Measurements from ENCODE around the gene AGPAT1. TPM values are rescaled to one million over a fixed set of nuclear protein-coding genes. Genes with fewer than 3 reads are reported as not detected.

The AGPAT1 gene
- polyA plus RNA-seq, 3 donors: 9.9 to 34.4 (median 11.3) TPM

- Histone ChIP-seq H3K27ac (ENCODE audit: low read depth in 1 of 2, low read length in 2 of 2) (peak overlapping the region; percentile 21 to 98), H2AFZ (ENCODE audit: insufficient read depth, low read depth, low read length, poor library complexity, severe bottlenecking) (peak overlapping the region; percentile 82), H3K36me3 (replicated peaks in 1 of 2; ENCODE audit: control insufficient read depth in 1 of 2, insufficient read depth in 2 of 2, low read length in 2 of 2) (peaks cover 19 to 25% of the 10 kb centered on the region in 2 donors), H3K9me3 (replicated peaks in 1 of 2; ENCODE audit: control insufficient read depth in 1 of 2, insufficient read depth in 1 of 2, low read length in 2 of 2) (no peaks in the 10 kb centered on the region), H3K4me1 (ENCODE audit: control insufficient read depth in 1 of 2, insufficient read depth in 2 of 2, low read length in 2 of 2) (peaks cover 30 to 36% of the 10 kb centered on the region in 2 donors), H3K4me2 (replicated peaks; ENCODE audit: extremely low read depth, low read length, poor library complexity, severe bottlenecking) (peak overlapping the region; percentile 88), H4K20me1 (ENCODE audit: insufficient read depth, low read length) (no peaks in the 10 kb centered on the region), H3K4me3 (replicated peaks in 1 of 3; ENCODE audit: low read depth in 2 of 3, low read length in 3 of 3) (peak overlapping the region; percentile 56 to 100 (median 71)), H3K27me3 (ENCODE audit: control insufficient read depth in 2 of 2, insufficient read depth in 2 of 2, low read length in 2 of 2) (no peaks in the 10 kb centered on the region), H3K79me2 (ENCODE audit: insufficient read depth, low read length) (peaks cover 37% of the 10 kb centered on the region), H3K9ac (ENCODE audit: insufficient read depth, low read length, poor library complexity, severe bottlenecking) (peak overlapping the region; percentile 61)
- TF ChIP-seq CTCF (IDR thresholded peaks at IDR 0.05): no peak
- 46% methylated on average over 16 of the region's 22 CpGs for WGBS (ENCODE audit: insufficient coverage)
- Mint-ChIP-seq H3K4me3 (peak overlapping the region; percentile 88 to 90), H3K27me3 (ENCODE audit: low read depth in 3 of 3) (peaks cover 3 to 5% (median 4%) of the 10 kb centered on the region in 3 donors), H3K27ac (peak overlapping the region; percentile 90 to 98 (median 95)), H3K36me3 (peaks cover 16 to 22% of the 10 kb centered on the region in 2 donors), H3K9me3 (peaks cover 0 to 2% (median 0%) of the 10 kb centered on the region in 7 donors), H3K4me1 (peaks cover 28% of the 10 kb centered on the region)
- intact Hi-C loops (cut with micrococcal nuclease): loop anchor here (1.0 to 5.0 kb wide), 3 partner anchors 49 to 65 kb away; partner anchors contain the start of genes GPSM3 (in 1 of the 2), PBX2 (in 1 of the 2) and RNF5 (in 1 of the 2)
- DNase-seq: no peak
Observed at GRCh38 chr6:32129297-32130088, 46.4 kb downstream of the AGPAT1 start.

- intact Hi-C loops (cut with micrococcal nuclease): no loop called here
- H3K27ac ChIP-seq (ENCODE audit: low read depth in 1 of 2, low read length in 2 of 2): peak overlapping the region; percentile 20 to 98
- peak overlapping the region; percentile 88 for H3K4me2 ChIP-seq (replicated peaks; ENCODE audit: extremely low read depth, low read length, poor library complexity, severe bottlenecking)
- H3K4me3 ChIP-seq (replicated peaks in 1 of 3; ENCODE audit: low read depth in 2 of 3, low read length in 3 of 3): peak overlapping the region in 1 of 3 experiments; percentile 100
- 88% methylated on average over 13 of the region's 13 CpGs for WGBS (ENCODE audit: insufficient coverage)
- peaks cover 0 to 2% (median 0%) of the 10 kb centered on the region in 7 donors for H3K9me3 Mint-ChIP-seq
- peaks cover 30 to 38% of the 10 kb centered on the region in 2 donors for H3K4me1 ChIP-seq (ENCODE audit: control insufficient read depth in 1 of 2, insufficient read depth in 2 of 2, low read length in 2 of 2)
- H3K9me3 ChIP-seq (replicated peaks in 1 of 2; ENCODE audit: control insufficient read depth in 1 of 2, insufficient read depth in 1 of 2, low read length in 2 of 2): no peaks in the 10 kb centered on the region
- H3K4me3 Mint-ChIP-seq: peak overlapping the region in 1 of 2 donors; percentile 21
- H2AFZ ChIP-seq (ENCODE audit: insufficient read depth, low read depth, low read length, poor library complexity, severe bottlenecking): peak overlapping the region; percentile 62
- peaks cover 24 to 31% of the 10 kb centered on the region in 2 donors for H3K36me3 ChIP-seq (replicated peaks in 1 of 2; ENCODE audit: control insufficient read depth in 1 of 2, insufficient read depth in 2 of 2, low read length in 2 of 2)
- no peak for DNase-seq
- H3K4me1 Mint-ChIP-seq: peaks cover 32% of the 10 kb centered on the region
- no peak for TF ChIP-seq CTCF (IDR thresholded peaks at IDR 0.05)
- peak overlapping the region; percentile 84 to 98 (median 96) for H3K27ac Mint-ChIP-seq
- no peaks in the 10 kb centered on the region for H3K27me3 ChIP-seq (ENCODE audit: control insufficient read depth in 2 of 2, insufficient read depth in 2 of 2, low read length in 2 of 2)
- H4K20me1 ChIP-seq (ENCODE audit: insufficient read depth, low read length): peaks cover 3% of the 10 kb centered on the region
- peaks cover 2 to 5% (median 4%) of the 10 kb centered on the region in 3 donors for H3K27me3 Mint-ChIP-seq (ENCODE audit: low read depth in 3 of 3)
- no peak overlapping the region for H3K9ac ChIP-seq (ENCODE audit: insufficient read depth, low read length, poor library complexity, severe bottlenecking)
- peaks cover 23 to 29% of the 10 kb centered on the region in 2 donors for H3K36me3 Mint-ChIP-seq
- peaks cover 44% of the 10 kb centered on the region for H3K79me2 ChIP-seq (ENCODE audit: insufficient read depth, low read length)
Observed at GRCh38 chr6:32128751-32129296, 47.1 kb downstream of the AGPAT1 start.
